HG03103 (cell line): Measurements from ENCODE around the gene KCNC4.

Experiments used
- ATAC-seq: cut with Tn5 transposase; IDR thresholded peaks from one replicate; pipeline ENCODE4 v1.9.1; 2021; ENCODE audit warnings: low read depth; ENCODE audit not compliant: unreplicated experiment

KCNC4 gene

GRCh38 chr1:110249256-110249655, 39.1 kb downstream of the KCNC4 start:
- no peak for ATAC-seq

- ATAC-seq = no peak
Measured at GRCh38 chr1:110250008-110250407, 39.9 kb downstream of the KCNC4 start.

GRCh38 chr1:110250749-110251148, 40.6 kb downstream of the KCNC4 start:
- ATAC-seq = no peak

- no peak for ATAC-seq
Measured at GRCh38 chr1:110253213-110253612, 43.1 kb downstream of the KCNC4 start.

- ATAC-seq = no peak
Measured at GRCh38 chr1:110254604-110255391, 44.7 kb downstream of the KCNC4 start.

GRCh38 chr1:110255392-110255787, 45.3 kb downstream of the KCNC4 start:
- ATAC-seq = no peak

- ATAC-seq = no peak
Measured at GRCh38 chr1:110258734-110259133, 48.6 kb downstream of the KCNC4 start.

GRCh38 chr1:110259770-110260169, 49.7 kb downstream of the KCNC4 start:
- no peak for ATAC-seq
